Esophagus muscularis mucosa (tissue), 3 donors: Measurements from ENCODE around the gene CCM2.

ENCODE experiments used
- POLR2A ChIP-seq: fragments of 450-650 bp; IDR thresholded peaks from one replicate; pipeline ENCODE4 v1.6.1; 2017; ENCODE audit warnings: antibody characterized with exemption, moderate library complexity, mild to moderate bottlenecking, low read depth
- POLR2AphosphoS5 ChIP-seq, 2 donors: sonication (generic); formaldehyde crosslinking; IDR thresholded peaks; one replicate each; pipeline ENCODE4 v1.6.1; 2017; ENCODE audit warnings: antibody characterized with exemption in 2 of 2
- TF ChIP-seq, protein P1 (sequence below), 3 experiments: fragments of 200-600 bp in 2 of 3; fragments of 450-650 bp in 1 of 3; sonication (generic) in 2 of 3; IDR thresholded peaks; one replicate each; pipeline ENCODE4 v1.5.1; 2017 to 2019; ENCODE audit warnings: antibody characterized with exemption in 3 of 3, mild to moderate bottlenecking in 2 of 3, moderate library complexity in 1 of 3

DNA sequence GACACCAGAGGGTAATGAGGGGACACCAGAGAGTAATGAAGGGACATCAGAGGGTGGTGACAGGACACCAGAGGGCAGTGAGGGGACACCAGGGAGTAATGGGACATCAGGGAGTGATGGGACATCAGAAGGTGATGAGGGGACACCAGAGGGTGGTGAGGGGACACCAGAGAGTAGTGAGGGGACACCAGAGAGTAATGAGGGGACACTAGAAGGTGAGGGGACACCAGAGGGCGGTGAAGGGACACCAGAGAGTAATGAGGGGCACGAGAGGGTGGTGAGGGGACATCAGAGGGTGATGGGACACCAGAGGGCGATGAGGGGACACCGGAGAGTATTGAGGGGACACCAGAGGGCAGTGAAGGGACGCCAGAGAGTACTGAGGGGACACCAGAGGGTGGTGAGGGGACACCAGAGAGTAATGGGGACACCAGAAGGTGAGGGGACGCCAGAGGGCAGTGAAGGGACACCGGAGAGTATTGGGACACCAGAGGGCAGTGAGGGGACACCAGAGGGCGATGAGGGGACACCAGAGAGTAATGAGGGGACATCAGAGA is 78.2 kb downstream of the CCM2 start:
- TF ChIP-seq, protein P1, sequence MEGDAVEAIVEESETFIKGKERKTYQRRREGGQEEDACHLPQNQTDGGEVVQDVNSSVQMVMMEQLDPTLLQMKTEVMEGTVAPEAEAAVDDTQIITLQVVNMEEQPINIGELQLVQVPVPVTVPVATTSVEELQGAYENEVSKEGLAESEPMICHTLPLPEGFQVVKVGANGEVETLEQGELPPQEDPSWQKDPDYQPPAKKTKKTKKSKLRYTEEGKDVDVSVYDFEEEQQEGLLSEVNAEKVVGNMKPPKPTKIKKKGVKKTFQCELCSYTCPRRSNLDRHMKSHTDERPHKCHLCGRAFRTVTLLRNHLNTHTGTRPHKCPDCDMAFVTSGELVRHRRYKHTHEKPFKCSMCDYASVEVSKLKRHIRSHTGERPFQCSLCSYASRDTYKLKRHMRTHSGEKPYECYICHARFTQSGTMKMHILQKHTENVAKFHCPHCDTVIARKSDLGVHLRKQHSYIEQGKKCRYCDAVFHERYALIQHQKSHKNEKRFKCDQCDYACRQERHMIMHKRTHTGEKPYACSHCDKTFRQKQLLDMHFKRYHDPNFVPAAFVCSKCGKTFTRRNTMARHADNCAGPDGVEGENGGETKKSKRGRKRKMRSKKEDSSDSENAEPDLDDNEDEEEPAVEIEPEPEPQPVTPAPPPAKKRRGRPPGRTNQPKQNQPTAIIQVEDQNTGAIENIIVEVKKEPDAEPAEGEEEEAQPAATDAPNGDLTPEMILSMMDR (IDR thresholded peaks at IDR 0.05), result no peak
- TF ChIP-seq POLR2AphosphoS5 (IDR thresholded peaks at IDR 0.05) (no peak), POLR2A (no peak)
